WI38 (cell line): ENCODE measurements around the gene SLC39A11.

Experiments used
- H3K4me3 ChIP-seq: 2 replicates; pipeline ENCODE4 v1.5.1; 2011; ENCODE audit warnings: low read depth, mild to moderate bottlenecking, control low read depth, low read length
- CTCF ChIP-seq: IDR thresholded peaks from 2 replicates; pipeline ENCODE4 v1.5.1; 2012; ENCODE audit warnings: low read depth, mild to moderate bottlenecking, control low read depth, low read length

The SLC39A11 gene

GRCh38 chr17:73018599-73018998, 73.9 kb downstream of the SLC39A11 start:
- H3K4me3 ChIP-seq: no peak overlapping the region
- no peak for TF ChIP-seq CTCF

- H3K4me3 ChIP-seq: no peak overlapping the region
- TF ChIP-seq CTCF: no peak
Measured at GRCh38 chr17:73017658-73018057, 74.8 kb downstream of the SLC39A11 start.

GRCh38 chr17:73015722-73016276, 76.7 kb downstream of the SLC39A11 start:
- H3K4me3 ChIP-seq: no peak overlapping the region
- TF ChIP-seq CTCF: no peak

GRCh38 chr17:73013816-73014663, 78.4 kb downstream of the SLC39A11 start:
- no peak overlapping the region for H3K4me3 ChIP-seq
- TF ChIP-seq CTCF: no peak

- no peak for TF ChIP-seq CTCF
- no peak overlapping the region for H3K4me3 ChIP-seq
Measured at GRCh38 chr17:73013301-73013700, 79.2 kb downstream of the SLC39A11 start.

- H3K4me3 ChIP-seq: no peak overlapping the region
Measured at GRCh38 chr17:73011016-73011486, 81.4 kb downstream of the SLC39A11 start.

More at GRCh38 chr17:73011016-73011486, 81.4 kb downstream of the SLC39A11 start:
- no peak for TF ChIP-seq CTCF
